IMR-90 (cell line): ENCODE measurements around the gene PRMT7. TPM values are rescaled to one million over a fixed set of nuclear protein-coding genes. Genes with fewer than 3 reads are reported as not detected.

ENCODE experiments used
- ATAC-seq: fragments of 200-7000 bp; cut with Tn5 transposase; 2 replicates; pipeline ENCODE4 v1.9.1; 2020; ENCODE audit warnings: low read depth, mild to moderate bottlenecking, moderate library complexity
- BruUV-seq: library from RNA; stranded (reverse); fragments of 400-500 nt; replicated peaks from 2 replicates; lab custom pipeline; 2021; lab: Mats Ljungman, UMichigan
- CTCF ChIA-PET: fragments of 300-600 bp; formaldehyde crosslinking; extraction: SDS; loops from one replicate; lab custom pipeline; 2021; ENCODE audit warnings: antibody characterized with exemption; lab: Yijun Ruan, JAX
- POLR2A ChIA-PET: fragments of 300-600 bp; sonication (Branson Sonifier 250); formaldehyde crosslinking; loops from one replicate; lab custom pipeline; 2022; ENCODE audit warnings: antibody characterized with exemption; ENCODE audit not compliant: unreplicated experiment; lab: Charles Lee
- DNase-seq: peaks from one replicate; pipeline ENCODE4 v3.0.0; 2013
- H2AFZ ChIP-seq: replicated peaks from 2 replicates; pipeline ENCODE3; 2013; ENCODE audit warnings: low read length, mild to moderate bottlenecking; ENCODE audit not compliant: poor library complexity
- H2AK5ac ChIP-seq: 2 replicates; pipeline ENCODE4 v1.6.1; 2013; ENCODE audit warnings: low read depth, low read length, inconsistent platforms
- H2AK9ac ChIP-seq: replicated peaks from 2 replicates; pipeline ENCODE3; 2013; ENCODE audit warnings: mild to moderate bottlenecking, low read depth, low read length, moderate library complexity; ENCODE audit not compliant: poor library complexity
- H2BK120ac ChIP-seq: 2 replicates; pipeline ENCODE4 v1.6.1; 2013; ENCODE audit warnings: low read depth, low read length, inconsistent platforms
- H2BK15ac ChIP-seq: 3 replicates; pipeline ENCODE4 v1.6.1; 2013; ENCODE audit warnings: low read depth, low read length, inconsistent platforms
- H2BK20ac ChIP-seq: 2 replicates; pipeline ENCODE4 v1.6.1; 2013; ENCODE audit warnings: low read depth, mild to moderate bottlenecking, inconsistent platforms, low read length, moderate library complexity
- H2BK5ac ChIP-seq: 2 replicates; pipeline ENCODE4 v1.6.1; 2013; ENCODE audit warnings: mild to moderate bottlenecking, low read depth, low read length, inconsistent platforms; ENCODE audit not compliant: poor library complexity, severe bottlenecking
- H3K14ac ChIP-seq: replicated peaks from 2 replicates; pipeline ENCODE4 v1.6.1; 2013; ENCODE audit warnings: low read depth, low read length, inconsistent platforms
- H3K18ac ChIP-seq: 2 replicates; pipeline ENCODE4 v1.6.1; 2013; ENCODE audit warnings: low read depth, low read length, control low read depth
- H3K23ac ChIP-seq: 2 replicates; pipeline ENCODE4 v1.6.1; 2013; ENCODE audit warnings: low read depth, low read length, inconsistent platforms
- H3K27ac ChIP-seq: 2 replicates; pipeline ENCODE4 v1.5.1; 2013; ENCODE audit warnings: mild to moderate bottlenecking, control low read depth, low read length; ENCODE audit not compliant: insufficient read depth
- H3K27me3 ChIP-seq: 2 replicates; pipeline ENCODE4 v1.6.1; 2013; ENCODE audit warnings: low read length; ENCODE audit not compliant: control insufficient read depth, insufficient read depth
- H3K36me3 ChIP-seq: 2 replicates; pipeline ENCODE4 v1.6.1; 2013; ENCODE audit warnings: low read length, mixed read lengths; ENCODE audit not compliant: control insufficient read depth, insufficient read depth
- H3K4ac ChIP-seq: 2 replicates; pipeline ENCODE4 v1.6.1; 2013; ENCODE audit warnings: low read depth, low read length, inconsistent platforms
- H3K4me1 ChIP-seq: 2 replicates; pipeline ENCODE4 v1.6.1; 2013; ENCODE audit warnings: low read length, mixed read lengths; ENCODE audit not compliant: control insufficient read depth, insufficient read depth
- H3K4me2 ChIP-seq: 2 replicates; pipeline ENCODE4 v1.6.1; 2013; ENCODE audit warnings: low read depth, mild to moderate bottlenecking, control low read depth, low read length, moderate library complexity
- H3K4me3 ChIP-seq: 2 replicates; pipeline ENCODE4 v1.5.1; 2013; ENCODE audit warnings: low read depth, mild to moderate bottlenecking, control low read depth, low read length, moderate library complexity; ENCODE audit not compliant: insufficient read depth
- H3K56ac ChIP-seq: 2 replicates; pipeline ENCODE4 v1.6.1; 2013; ENCODE audit warnings: low read length, inconsistent platforms; ENCODE audit not compliant: insufficient read depth; ENCODE audit errors: extremely low read depth
- H3K79me1 ChIP-seq, 2 experiments: 2 replicates each; pipeline ENCODE4 v1.6.1; 2013; ENCODE audit warnings: low read length in 2 of 2, inconsistent platforms in 1 of 2, low read depth in 1 of 2
- H3K9ac ChIP-seq: 2 replicates; pipeline ENCODE4 v1.6.1; 2013; ENCODE audit warnings: low read depth, low read length, control low read depth
- H3K9me1 ChIP-seq: 2 replicates; pipeline ENCODE4 v1.6.1; 2013; ENCODE audit warnings: low read length, inconsistent platforms; ENCODE audit not compliant: insufficient read depth
- H3K9me3 ChIP-seq: 2 replicates; pipeline ENCODE4 v1.6.1; 2013; ENCODE audit warnings: low read length; ENCODE audit not compliant: control insufficient read depth, insufficient read depth
- H4K20me1 ChIP-seq: 2 replicates; pipeline ENCODE4 v1.6.1; 2013; ENCODE audit warnings: low read length, inconsistent platforms; ENCODE audit not compliant: insufficient read depth
- H4K5ac ChIP-seq: 2 replicates; pipeline ENCODE4 v1.6.1; 2013; ENCODE audit warnings: mild to moderate bottlenecking, low read depth, low read length, control low read depth
- H4K8ac ChIP-seq, 2 experiments: 2 replicates each; pipeline ENCODE4 v1.6.1; 2013; ENCODE audit warnings: low read depth in 2 of 2, low read length in 2 of 2, control low read depth in 1 of 2, inconsistent platforms in 1 of 2
- H4K91ac ChIP-seq: 2 replicates; pipeline ENCODE4 v1.6.1; 2013; ENCODE audit warnings: low read depth, low read length, inconsistent platforms; ENCODE audit not compliant: insufficient read depth
- BHLHE40 ChIP-seq: fragments of 150-350 bp; IDR thresholded peaks from 2 replicates; pipeline ENCODE4 v1.6.1; 2016; ENCODE audit warnings: mild to moderate bottlenecking, low read depth, low read length
- CEBPB ChIP-seq: IDR thresholded peaks from 2 replicates; pipeline ENCODE4 v1.6.1; 2012; ENCODE audit warnings: low read depth, low read length, improper control_type of control experiment
- CHD1 ChIP-seq: IDR thresholded peaks from 2 replicates; pipeline ENCODE4 v1.6.1; 2012; ENCODE audit warnings: low read depth, low read length, improper control_type of control experiment
- CTCF ChIP-seq: conservative IDR thresholded peaks from 2 replicates; pipeline ENCODE4 v1.5.1; 2012; ENCODE audit warnings: mild to moderate bottlenecking, low read depth, low read length, improper control_type of control experiment
- ELK1 ChIP-seq: fragments of 150-350 bp; IDR thresholded peaks from 2 replicates; pipeline ENCODE4 v1.6.1; 2016; ENCODE audit warnings: low read depth, mild to moderate bottlenecking, low read length, moderate library complexity, borderline replicate concordance
- FOS ChIP-seq: fragments of 150-350 bp; IDR thresholded peaks from 2 replicates; pipeline ENCODE4 v1.6.1; 2016; ENCODE audit warnings: low read depth, low read length
- MAFK ChIP-seq: IDR thresholded peaks from 2 replicates; pipeline ENCODE4 v1.6.1; 2012; ENCODE audit warnings: low read depth, low read length, improper control_type of control experiment
- MAZ ChIP-seq: IDR thresholded peaks from 2 replicates; pipeline ENCODE4 v1.6.1; 2012; ENCODE audit warnings: low read depth, mild to moderate bottlenecking, low read length, improper control_type of control experiment, moderate library complexity, borderline replicate concordance
- MXI1 ChIP-seq: IDR thresholded peaks from 2 replicates; pipeline ENCODE4 v1.6.1; 2012; ENCODE audit warnings: low read depth, mild to moderate bottlenecking, low read length, moderate library complexity, borderline replicate concordance
- NFE2L2 ChIP-seq: fragments of 150-350 bp; IDR thresholded peaks from 2 replicates; pipeline ENCODE4 v1.6.1; 2016; ENCODE audit warnings: low read depth, mild to moderate bottlenecking, low read length
- POLR2A ChIP-seq: IDR thresholded peaks from 2 replicates; pipeline ENCODE4 v1.6.1; 2012; ENCODE audit warnings: mild to moderate bottlenecking, low read depth, low read length
- RAD21 ChIP-seq: IDR thresholded peaks from 2 replicates; pipeline ENCODE4 v1.6.1; 2012; ENCODE audit warnings: low read length, improper control_type of control experiment
- RCOR1 ChIP-seq: IDR thresholded peaks from 2 replicates; pipeline ENCODE4 v1.6.1; 2012; ENCODE audit warnings: mild to moderate bottlenecking, low read length, improper control_type of control experiment; ENCODE audit not compliant: insufficient replicate concordance
- RFX5 ChIP-seq: IDR thresholded peaks from 2 replicates; pipeline ENCODE4 v1.8.0; 2012; ENCODE audit warnings: low read depth, mild to moderate bottlenecking, low read length, moderate library complexity
- SMC3 ChIP-seq: fragments of 150-350 bp; IDR thresholded peaks from 2 replicates; pipeline ENCODE4 v1.6.1; 2016; ENCODE audit warnings: low read depth, mild to moderate bottlenecking, antibody characterized with exemption, low read length, moderate library complexity
- WGBS, 2 experiments: methylation state at CpG; one replicate each; pipeline versions ENCODE4 v1.1.5 to v1.1.7; 2013; ENCODE audit warnings: missing lambda C conversion rate in 2 of 2; ENCODE audit not compliant: insufficient read length in 1 of 2; ENCODE audit errors: extremely low coverage in 2 of 2; 5-methylcytosine and 5-hydroxymethylcytosine counted together
- dilution Hi-C: fragments of 300-500 bp; cut with HindIII; formaldehyde crosslinking; loops from one replicate; pipeline ENCODE4 v1.14.3; 2018; ENCODE audit warnings: low sequenced_read_pairs; ENCODE audit not compliant: unreplicated experiment
- in situ Hi-C: fragments of 300-500 bp; cut with MboI; formaldehyde crosslinking; loops from 3 replicates; pipeline ENCODE4 v1.14.3; 2019; ENCODE audit warnings: low sequenced_read_pairs, inconsistent platforms, mixed read lengths
- intact Hi-C: fragments of 100-400 bp; cut with micrococcal nuclease; formaldehyde crosslinking; loops from 2 replicates; pipeline ENCODE4 v1.10.0; 2022
- polyA plus RNA-seq, 3 experiments: library from polyadenylated mRNA; depleted of rRNA; stranded (reverse); fragments of >200 nt; gene quantifications; 2 replicates each; pipeline ENCODE4 v1.2.3, GENCODE V29; 2012; ENCODE audit warnings: low replicate concordance in 1 of 3
- total RNA-seq: library from RNA; depleted of rRNA; stranded (reverse); fragments of >200 nt; gene quantifications from 2 replicates; pipeline ENCODE4 v1.2.3, GENCODE V29; 2012
- TF ChIP-seq, protein P1 (sequence below): fragments of 150-350 bp; IDR thresholded peaks from 2 replicates; pipeline ENCODE4 v1.6.1; 2017; ENCODE audit warnings: mild to moderate bottlenecking, antibody characterized with exemption, low read length, low read depth

The PRMT7 gene
- total and polyA plus RNA-seq, 2 of the 4 experiments (the other 2 are of a cell fraction), result 63.1 to 68.6 TPM

DNA sequence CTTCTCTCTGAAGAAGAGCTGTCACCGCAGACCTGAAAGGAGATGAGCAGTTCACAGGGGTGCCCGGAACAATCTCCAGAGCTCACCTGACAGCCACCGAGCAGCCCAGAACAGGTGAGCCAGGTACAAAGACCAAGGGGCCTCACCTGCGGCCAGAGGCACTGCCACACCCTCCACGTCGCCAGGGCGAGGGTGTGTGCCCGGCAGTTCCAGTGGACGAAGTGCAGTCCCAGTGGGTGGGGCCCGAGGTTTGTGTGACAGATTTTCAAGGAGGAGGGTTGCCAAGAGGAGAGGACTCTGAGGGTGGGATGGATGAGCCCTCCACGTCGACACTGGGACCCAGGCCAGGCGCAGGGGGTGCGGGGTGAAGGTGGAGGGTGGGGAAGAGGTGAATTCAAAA is 75.8 kb downstream of the PRMT7 start:
- Histone ChIP-seq H3K4ac (no peak overlapping the region), H3K4me3 (no peak overlapping the region), H3K9ac (no peak overlapping the region), H3K9me1 (no peaks in the 10 kb centered on the region), H2AK5ac (no peak overlapping the region), H3K9me3 (no peaks in the 10 kb centered on the region), H3K23ac (no peak overlapping the region), H3K27me3 (peaks cover 38% of the 10 kb centered on the region), H3K79me1 (no peaks in the 10 kb centered on the region), H4K5ac (no peak overlapping the region), H3K56ac (no peak overlapping the region), H2BK5ac (no peak overlapping the region), H4K20me1 (no peaks in the 10 kb centered on the region), H4K91ac (no peak overlapping the region), H3K36me3 (no peaks in the 10 kb centered on the region), H3K18ac (no peak overlapping the region), H3K4me1 (no peaks in the 10 kb centered on the region), H2BK120ac (no peak overlapping the region), H2AK9ac (no peak overlapping the region), H2BK20ac (no peak overlapping the region), H3K4me2 (no peak overlapping the region), H2BK15ac (no peak overlapping the region), H3K27ac (no peak overlapping the region), H2AFZ (no peak overlapping the region), H4K8ac (no peak overlapping the region), H3K14ac (no peak overlapping the region)
- TF ChIP-seq MXI1 (no peak), RAD21 (no peak), BHLHE40 (no peak), RCOR1 (no peak), MAFK (no peak), CTCF (no peak), SMC3 (no peak), ELK1 (no peak), FOS (no peak), RFX5 (no peak), CHD1 (no peak), MAZ (no peak), NFE2L2 (no peak), POLR2A (no peak), CEBPB (no peak)
- TF ChIP-seq, protein P1, sequence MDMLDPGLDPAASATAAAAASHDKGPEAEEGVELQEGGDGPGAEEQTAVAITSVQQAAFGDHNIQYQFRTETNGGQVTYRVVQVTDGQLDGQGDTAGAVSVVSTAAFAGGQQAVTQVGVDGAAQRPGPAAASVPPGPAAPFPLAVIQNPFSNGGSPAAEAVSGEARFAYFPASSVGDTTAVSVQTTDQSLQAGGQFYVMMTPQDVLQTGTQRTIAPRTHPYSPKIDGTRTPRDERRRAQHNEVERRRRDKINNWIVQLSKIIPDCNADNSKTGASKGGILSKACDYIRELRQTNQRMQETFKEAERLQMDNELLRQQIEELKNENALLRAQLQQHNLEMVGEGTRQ, result no peak
- DNase-seq, result no peak
- dilution Hi-C loops, result no loop called here
- POLR2A ChIA-PET, result no interaction called here
- BruUV-seq, result no TSS peak
- intact Hi-C loops, result no loop called here
- CTCF ChIA-PET, result no interaction called here
- 79% methylated on average over 4 of the region's 14 CpGs; no CpG with 5 or more reads in 1 of the 2 experiments for WGBS, 2 experiments
- in situ Hi-C loops, result no loop called here
- ATAC-seq, result no peak
